Trophoblast cell (in vitro differentiated cells and primary cell): ENCODE data around the gene BTBD10.
A peak's percentile ranks its signal among the peaks of the same experiment; 100 is the strongest.

ENCODE experiments used
- DNase-seq, 2 donors: peaks; one replicate each; pipeline ENCODE4 v3.0.0-alpha.2; 2016
- H2AFZ ChIP-seq: 2 replicates; pipeline ENCODE4 v1.6.1; 2013; ENCODE audit warnings: low read length, moderate library complexity, mild to moderate bottlenecking; ENCODE audit not compliant: insufficient read depth, poor library complexity
- H2AK5ac ChIP-seq: 2 replicates; pipeline ENCODE4 v1.6.1; 2013; ENCODE audit warnings: mild to moderate bottlenecking, low read length
- H2BK120ac ChIP-seq: 2 replicates; pipeline ENCODE4 v1.6.1; 2013; ENCODE audit warnings: low read length, mild to moderate bottlenecking, moderate library complexity; ENCODE audit not compliant: insufficient read depth, poor library complexity
- H2BK12ac ChIP-seq: 2 replicates; pipeline ENCODE4 v1.6.1; 2013; ENCODE audit warnings: mild to moderate bottlenecking, low read length, moderate library complexity
- H2BK5ac ChIP-seq: 2 replicates; pipeline ENCODE4 v1.6.1; 2013; ENCODE audit warnings: low read length, low read depth, moderate library complexity, mild to moderate bottlenecking; ENCODE audit not compliant: poor library complexity
- H3K14ac ChIP-seq: 2 replicates; pipeline ENCODE4 v1.6.1; 2013; ENCODE audit warnings: mild to moderate bottlenecking, low read length
- H3K18ac ChIP-seq: 2 replicates; pipeline ENCODE4 v1.6.1; 2013; ENCODE audit warnings: mild to moderate bottlenecking, low read length
- H3K23ac ChIP-seq: 2 replicates; pipeline ENCODE4 v1.6.1; 2013; ENCODE audit warnings: low read length
- H3K27ac ChIP-seq: 2 replicates; pipeline ENCODE4 v1.5.1; 2013; ENCODE audit warnings: low read depth, mild to moderate bottlenecking, inconsistent platforms, low read length, moderate library complexity
- H3K27me3 ChIP-seq: 2 replicates; pipeline ENCODE4 v1.6.1; 2013; ENCODE audit warnings: inconsistent platforms, mild to moderate bottlenecking, low read length, moderate library complexity; ENCODE audit not compliant: insufficient read depth
- H3K36me3 ChIP-seq, 2 experiments: 1 replicate in 1 of 2; 2 replicates in 1 of 2; pipeline ENCODE4 v1.6.1; 2013; ENCODE audit warnings: low read length in 2 of 2, mild to moderate bottlenecking in 2 of 2, moderate library complexity in 1 of 2; ENCODE audit not compliant: insufficient read depth in 2 of 2, control insufficient read depth in 1 of 2
- H3K4ac ChIP-seq: 2 replicates; pipeline ENCODE4 v1.6.1; 2013; ENCODE audit warnings: low read depth, mild to moderate bottlenecking, low read length, moderate library complexity
- H3K4me1 ChIP-seq, 2 experiments: 1 replicate in 1 of 2; 2 replicates in 1 of 2; pipeline ENCODE4 v1.6.1; 2013; ENCODE audit warnings: low read length in 2 of 2, mild to moderate bottlenecking in 2 of 2, moderate library complexity in 1 of 2; ENCODE audit not compliant: insufficient read depth in 2 of 2, control insufficient read depth in 1 of 2
- H3K4me2 ChIP-seq: 2 replicates; pipeline ENCODE4 v1.6.1; 2013; ENCODE audit warnings: inconsistent platforms, mild to moderate bottlenecking, low read length, moderate library complexity
- H3K4me3 ChIP-seq: 2 replicates; pipeline ENCODE4 v1.5.1; 2013; ENCODE audit warnings: mild to moderate bottlenecking, low read depth, low read length, inconsistent platforms
- H3K79me1 ChIP-seq: one replicate; pipeline ENCODE4 v1.6.1; 2013; ENCODE audit warnings: low read length
- H3K79me2 ChIP-seq: 2 replicates; pipeline ENCODE4 v1.6.1; 2013; ENCODE audit warnings: low read length, mild to moderate bottlenecking; ENCODE audit not compliant: control insufficient read depth, insufficient read depth, poor library complexity
- H3K9ac ChIP-seq: 2 replicates; pipeline ENCODE4 v1.6.1; 2013; ENCODE audit warnings: mild to moderate bottlenecking, low read length
- H3K9me3 ChIP-seq: 2 replicates; pipeline ENCODE4 v1.6.1; 2013; ENCODE audit warnings: low read depth, mild to moderate bottlenecking, control low read depth, inconsistent platforms, low read length; ENCODE audit not compliant: insufficient read depth
- H4K12ac ChIP-seq: 2 replicates; pipeline ENCODE4 v1.6.1; 2013; ENCODE audit warnings: low read depth, mild to moderate bottlenecking, low read length, moderate library complexity
- H4K8ac ChIP-seq: 2 replicates; pipeline ENCODE4 v1.6.1; 2013; ENCODE audit warnings: low read depth, mild to moderate bottlenecking, low read length, moderate library complexity
- H4K91ac ChIP-seq: one replicate; pipeline ENCODE4 v1.6.1; 2013; ENCODE audit warnings: low read depth, mild to moderate bottlenecking, low read length, moderate library complexity
- WGBS: extraction: QIAGEN DNeasy Blood & Tissue Kit; methylation state at CpG from one replicate; pipeline ENCODE4 v1.1.7; 2013; ENCODE audit warnings: missing lambda C conversion rate; ENCODE audit not compliant: insufficient read length, insufficient coverage; ENCODE audit errors: extremely low coverage; 5-methylcytosine and 5-hydroxymethylcytosine counted together

BTBD10 gene

DNA sequence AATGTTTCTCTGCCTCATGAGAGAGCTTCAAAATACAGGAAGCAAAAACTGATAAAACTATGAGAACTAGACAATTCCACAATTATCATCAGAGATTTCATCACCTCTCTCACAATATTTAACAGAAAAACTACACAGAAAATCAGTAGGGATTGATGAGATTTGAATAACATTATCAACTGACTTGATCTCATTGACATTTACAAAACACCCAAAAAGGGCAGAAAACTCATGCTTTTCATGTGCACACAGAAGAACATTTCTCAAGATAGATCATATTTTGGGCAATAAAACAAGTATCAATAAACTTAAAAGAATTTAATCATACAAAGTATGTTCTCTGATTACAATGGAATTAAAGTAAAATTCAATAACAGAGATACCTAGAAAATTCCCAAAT is 35.6 kb downstream of the BTBD10 start:
- Histone ChIP-seq H2BK120ac (no peak overlapping the region), H3K4me2 (no peak overlapping the region), H3K79me2 (no peaks in the 10 kb centered on the region), H3K36me3 (peaks cover 0 to 2% of the 10 kb centered on the region in 2 experiments), H3K14ac (no peak overlapping the region), H3K4ac (no peak overlapping the region), H2AK5ac (no peak overlapping the region), H3K79me1 (no peaks in the 10 kb centered on the region), H3K4me1 (no peaks in the 10 kb centered on the region), H3K23ac (no peak overlapping the region), H3K4me3 (no peak overlapping the region), H4K91ac (no peak overlapping the region), H4K12ac (no peak overlapping the region), H4K8ac (no peak overlapping the region), H3K9ac (no peak overlapping the region), H2BK5ac (no peak overlapping the region), H3K9me3 (no peaks in the 10 kb centered on the region), H2AFZ (no peak overlapping the region), H3K18ac (no peak overlapping the region), H3K27ac (no peak overlapping the region), H2BK12ac (no peak overlapping the region), H3K27me3 (no peaks in the 10 kb centered on the region)
- no peak for DNase-seq

DNA sequence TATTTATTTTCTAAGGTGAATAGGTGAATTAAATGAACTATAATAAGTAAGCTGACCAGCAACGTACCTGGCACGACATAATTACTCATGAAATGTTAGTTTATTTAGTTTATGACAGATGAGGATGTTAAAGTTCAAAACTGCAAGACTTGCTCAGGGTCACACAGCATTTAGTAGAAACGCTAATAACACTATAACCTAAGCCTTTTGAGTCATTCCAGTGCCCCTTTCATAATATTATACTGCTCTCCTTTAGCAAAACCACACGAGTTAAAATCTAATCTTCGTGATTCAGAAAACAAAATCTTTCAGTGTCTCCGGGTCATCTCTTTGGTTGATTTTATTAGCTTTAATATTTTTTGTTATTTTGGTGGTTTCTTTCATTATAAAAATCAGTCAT is 39.6 kb downstream of the BTBD10 start:
- no peak overlapping the region for H3K23ac ChIP-seq
- no peak overlapping the region for H2BK120ac ChIP-seq
- no peaks in the 10 kb centered on the region for H3K9me3 ChIP-seq
- H3K14ac ChIP-seq, result no peak overlapping the region
- no peak overlapping the region for H3K27ac ChIP-seq
- no peaks in the 10 kb centered on the region for H3K79me2 ChIP-seq
- H4K12ac ChIP-seq, result no peak overlapping the region
- no peak overlapping the region for H3K4me3 ChIP-seq
- WGBS, result no CpG with 5 or more reads among the region's 6 CpGs
- H2BK5ac ChIP-seq, result no peak overlapping the region
- no peak overlapping the region for H2AFZ ChIP-seq
- no peak for DNase-seq
- H2AK5ac ChIP-seq, result no peak overlapping the region
- no peak overlapping the region for H4K8ac ChIP-seq
- no peaks in the 10 kb centered on the region for H3K27me3 ChIP-seq
- no peak overlapping the region for H2BK12ac ChIP-seq
- H3K4me1 ChIP-seq, result no peaks in the 10 kb centered on the region
- H4K91ac ChIP-seq, result no peak overlapping the region
- H3K79me1 ChIP-seq, result no peaks in the 10 kb centered on the region
- peaks cover 0 to 2% of the 10 kb centered on the region in 2 experiments for H3K36me3 ChIP-seq
- H3K4me2 ChIP-seq, result no peak overlapping the region
- no peak overlapping the region for H3K4ac ChIP-seq
- no peak overlapping the region for H3K9ac ChIP-seq
- no peak overlapping the region for H3K18ac ChIP-seq

DNA sequence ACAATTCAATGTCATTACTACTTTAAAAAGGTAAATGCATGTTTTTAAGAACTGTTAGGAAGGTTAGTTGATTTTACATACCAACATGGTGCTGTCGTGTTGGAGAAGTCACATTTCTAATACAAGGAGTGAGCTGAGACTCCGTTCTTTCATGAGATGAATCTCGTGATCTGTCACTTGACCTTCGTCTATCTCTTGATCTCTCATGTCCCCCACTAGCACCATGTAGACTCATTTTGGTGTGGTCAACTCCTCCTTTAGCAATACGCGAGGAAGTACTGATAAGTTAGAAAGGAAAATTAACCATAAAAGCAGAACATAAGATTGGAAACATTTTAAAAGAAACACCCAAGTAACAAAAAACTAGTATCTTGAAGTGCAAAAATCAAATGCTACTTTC is 41.5 kb downstream of the BTBD10 start:
- no peak for DNase-seq
- H3K14ac ChIP-seq, result no peak overlapping the region
- H3K27ac ChIP-seq, result no peak overlapping the region
- H2AFZ ChIP-seq, result no peak overlapping the region
- H4K12ac ChIP-seq, result no peak overlapping the region
- H3K36me3 ChIP-seq, result peaks cover 2 to 3% of the 10 kb centered on the region in 2 experiments
- WGBS, result no CpG with 5 or more reads among the region's 6 CpGs
- H4K8ac ChIP-seq, result no peak overlapping the region
- H3K9ac ChIP-seq, result no peak overlapping the region
- no peaks in the 10 kb centered on the region for H3K9me3 ChIP-seq
- H4K91ac ChIP-seq, result no peak overlapping the region
- H3K4ac ChIP-seq, result no peak overlapping the region
- H3K4me1 ChIP-seq, result no peaks in the 10 kb centered on the region
- no peak overlapping the region for H3K4me2 ChIP-seq
- no peak overlapping the region for H2BK120ac ChIP-seq
- no peak overlapping the region for H3K4me3 ChIP-seq
- H2BK12ac ChIP-seq, result no peak overlapping the region
- H3K79me1 ChIP-seq, result no peaks in the 10 kb centered on the region
- no peak overlapping the region for H2BK5ac ChIP-seq
- no peak overlapping the region for H3K23ac ChIP-seq
- no peak overlapping the region for H3K18ac ChIP-seq
- H2AK5ac ChIP-seq, result no peak overlapping the region
- H3K27me3 ChIP-seq, result no peaks in the 10 kb centered on the region
- no peaks in the 10 kb centered on the region for H3K79me2 ChIP-seq

DNA sequence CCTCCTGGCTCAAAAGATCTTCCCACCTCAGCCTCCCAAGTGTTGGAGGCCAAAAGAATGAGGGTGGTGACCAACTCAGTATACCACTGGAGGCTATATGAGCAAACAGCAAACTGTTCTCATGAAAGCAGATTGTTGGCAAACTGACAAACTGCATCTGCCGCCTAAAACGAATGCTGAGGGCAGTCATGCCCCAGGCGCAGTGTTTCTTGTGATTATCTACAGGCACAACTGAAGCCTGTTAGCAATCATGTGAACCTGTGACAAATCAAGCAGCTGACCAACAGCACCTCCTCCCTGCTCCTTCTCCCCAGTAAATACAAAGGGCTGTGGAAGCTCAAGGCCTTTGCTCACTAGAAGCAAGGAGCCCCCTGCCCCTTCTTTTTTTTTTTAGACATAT is 47.8 kb downstream of the BTBD10 start:
- no peak overlapping the region for H2AK5ac ChIP-seq
- H4K12ac ChIP-seq, result no peak overlapping the region
- no peak overlapping the region for H4K91ac ChIP-seq
- no peaks in the 10 kb centered on the region for H3K79me1 ChIP-seq
- no peaks in the 10 kb centered on the region for H3K27me3 ChIP-seq
- no peak overlapping the region for H3K27ac ChIP-seq
- H3K9ac ChIP-seq, result no peak overlapping the region
- H3K9me3 ChIP-seq, result peaks cover 3% of the 10 kb centered on the region
- no peak overlapping the region for H2BK120ac ChIP-seq
- H3K18ac ChIP-seq, result no peak overlapping the region
- no peak overlapping the region for H3K4me3 ChIP-seq
- no peak overlapping the region for H3K4me2 ChIP-seq
- H2BK5ac ChIP-seq, result no peak overlapping the region
- H4K8ac ChIP-seq, result no peak overlapping the region
- H3K4me1 ChIP-seq, result no peaks in the 10 kb centered on the region
- peaks cover 15 to 18% of the 10 kb centered on the region in 2 experiments for H3K36me3 ChIP-seq
- H3K4ac ChIP-seq, result no peak overlapping the region
- no peak overlapping the region for H2AFZ ChIP-seq
- no peak overlapping the region for H3K14ac ChIP-seq
- H3K79me2 ChIP-seq, result no peaks in the 10 kb centered on the region
- no peak overlapping the region for H3K23ac ChIP-seq
- no peak overlapping the region for H2BK12ac ChIP-seq
- WGBS, result no CpG with 5 or more reads among the region's 3 CpGs
- DNase-seq, result peak; percentile 98
